Neural cell (in vitro differentiated cells): ENCODE results near the gene RAB11FIP3. TPM values are rescaled to one million over a fixed set of nuclear protein-coding genes. Genes with fewer than 3 reads are reported as not detected.
"Not testable (repeated sequence)": the region's sequence is repeated elsewhere in the genome, so short reads cannot be mapped to it uniquely, and the experiment has no call there.

Experiments
- H2AFZ ChIP-seq: fragments of 200-600, 300-800 bp; sonication (generic), shearing (Covaris generic); 2 replicates; pipeline ENCODE4 v1.6.0; 2014; ENCODE audit warnings: low read depth, mild to moderate bottlenecking, antibody characterized with exemption, low read length, moderate library complexity
- H3F3A ChIP-seq: fragments of 200-600 bp; shearing (Covaris generic); 2 replicates; pipeline ENCODE4 v1.6.1; 2016; ENCODE audit warnings: mild to moderate bottlenecking, moderate library complexity, mixed read lengths, antibody characterized with exemption, low read length; ENCODE audit not compliant: insufficient read depth, poor library complexity, severe bottlenecking
- H3K27ac ChIP-seq: fragments of 200-600, 300-800 bp; sonication (generic), shearing (Covaris generic); 2 replicates; pipeline ENCODE4 v1.5.1; 2014; ENCODE audit warnings: mild to moderate bottlenecking, low read length, moderate library complexity
- H3K27me3 ChIP-seq: fragments of 300-800, 200-600 bp; sonication (generic), shearing (Covaris generic); 2 replicates; pipeline ENCODE4 v1.6.0; 2014; ENCODE audit warnings: mild to moderate bottlenecking, low read depth, low read length, moderate library complexity; ENCODE audit not compliant: insufficient read depth
- H3K36me3 ChIP-seq: fragments of 300-800, 200-600 bp; sonication (generic), shearing (Covaris generic); 2 replicates; pipeline ENCODE4 v1.5.1; 2014; ENCODE audit warnings: mild to moderate bottlenecking, antibody characterized with exemption, low read length, moderate library complexity; ENCODE audit not compliant: insufficient read depth
- H3K4me2 ChIP-seq: fragments of 300-800, 200-600 bp; sonication (generic), shearing (Covaris generic); 2 replicates; pipeline ENCODE4 v1.6.0; 2014; ENCODE audit warnings: mild to moderate bottlenecking, low read length
- H3K4me3 ChIP-seq: fragments of 300-800, 200-600 bp; sonication (generic), shearing (Covaris generic); 2 replicates; pipeline ENCODE4 v1.5.1; 2014; ENCODE audit warnings: mild to moderate bottlenecking, low read length, moderate library complexity
- H3K79me2 ChIP-seq: fragments of 200-600 bp; shearing (Covaris generic); replicated peaks from 2 replicates; pipeline ENCODE4 v1.6.0; 2014; ENCODE audit warnings: mild to moderate bottlenecking, low read length, moderate library complexity; ENCODE audit not compliant: insufficient read depth
- H3K9ac ChIP-seq: fragments of 300-800, 200-600 bp; sonication (generic), shearing (Covaris generic); 2 replicates; pipeline ENCODE4 v1.6.1; 2016; ENCODE audit warnings: mild to moderate bottlenecking, low read length, mixed read lengths
- H3K9me2 ChIP-seq: fragments of 200-600 bp; shearing (Covaris generic); 2 replicates; pipeline ENCODE4 v1.6.1; 2016; ENCODE audit warnings: mild to moderate bottlenecking, low read length, mixed read lengths; ENCODE audit not compliant: insufficient read depth
- H3K9me3 ChIP-seq: fragments of 200-600, 300-800 bp; sonication (generic), shearing (Covaris generic); 2 replicates; pipeline ENCODE4 v1.6.1; 2016; ENCODE audit warnings: mild to moderate bottlenecking, mixed run types, low read length, moderate library complexity, mixed read lengths
- H4K20me1 ChIP-seq: fragments of 200-600 bp; shearing (Covaris generic); 2 replicates; pipeline ENCODE4 v1.6.1; 2016; ENCODE audit warnings: mild to moderate bottlenecking, mixed run types; ENCODE audit not compliant: insufficient read depth
- EP300 ChIP-seq: fragments of 450-650 bp; conservative IDR thresholded peaks from 2 replicates; pipeline ENCODE4 v1.6.1; 2014; ENCODE audit warnings: antibody characterized with exemption, mild to moderate bottlenecking, moderate library complexity; ENCODE audit not compliant: poor library complexity, severe bottlenecking
- EZH2 ChIP-seq: fragments of 200-600, 300-800 bp; shearing (Covaris generic), sonication (generic); IDR thresholded peaks from 2 replicates; pipeline ENCODE4 v1.6.1; 2014; ENCODE audit warnings: antibody characterized with exemption, low read length, borderline replicate concordance, mild to moderate bottlenecking; ENCODE audit not compliant: insufficient read depth, poor library complexity, severe bottlenecking
- MXI1 ChIP-seq: fragments of 450-650 bp; conservative IDR thresholded peaks from 2 replicates; pipeline ENCODE4 v1.6.1; 2014; ENCODE audit warnings: antibody characterized with exemption, mild to moderate bottlenecking; ENCODE audit not compliant: poor library complexity, severe bottlenecking
- POLR2AphosphoS5 ChIP-seq: IDR thresholded peaks from 2 replicates; pipeline ENCODE4 v1.6.1; 2012
- RAD21 ChIP-seq: fragments of 450-650 bp; conservative IDR thresholded peaks from 2 replicates; pipeline ENCODE4 v1.6.1; 2014; ENCODE audit warnings: antibody characterized with exemption, mild to moderate bottlenecking, moderate library complexity
- SMC3 ChIP-seq: fragments of 450-650 bp; conservative IDR thresholded peaks from 2 replicates; pipeline ENCODE4 v1.6.1; 2014; ENCODE audit warnings: antibody characterized with exemption, mild to moderate bottlenecking, moderate library complexity; ENCODE audit not compliant: poor library complexity
- TAF1 ChIP-seq: IDR thresholded peaks from 2 replicates; pipeline ENCODE4 v1.6.1; 2012; ENCODE audit warnings: low read depth
- polyA plus RNA-seq: library from polyadenylated mRNA; depleted of rRNA; stranded (reverse); fragments of >200 nt; gene quantifications from 2 replicates; pipeline ENCODE4 v1.2.3, GENCODE V29; 2014
- TF ChIP-seq, protein P1 (sequence below): fragments of 450-650 bp; IDR thresholded peaks from 2 replicates; pipeline ENCODE4 v1.5.1; 2014; ENCODE audit warnings: antibody characterized with exemption, mild to moderate bottlenecking, moderate library complexity; ENCODE audit not compliant: poor library complexity, severe bottlenecking
- TF ChIP-seq, protein P2 (sequence below): IDR thresholded peaks from 2 replicates; pipeline ENCODE4 v1.6.1; 2012; ENCODE audit warnings: borderline replicate concordance

RAB11FIP3 gene
- polyA plus RNA-seq, 1 donor from 2014 or later = 55.0 TPM

DNA sequence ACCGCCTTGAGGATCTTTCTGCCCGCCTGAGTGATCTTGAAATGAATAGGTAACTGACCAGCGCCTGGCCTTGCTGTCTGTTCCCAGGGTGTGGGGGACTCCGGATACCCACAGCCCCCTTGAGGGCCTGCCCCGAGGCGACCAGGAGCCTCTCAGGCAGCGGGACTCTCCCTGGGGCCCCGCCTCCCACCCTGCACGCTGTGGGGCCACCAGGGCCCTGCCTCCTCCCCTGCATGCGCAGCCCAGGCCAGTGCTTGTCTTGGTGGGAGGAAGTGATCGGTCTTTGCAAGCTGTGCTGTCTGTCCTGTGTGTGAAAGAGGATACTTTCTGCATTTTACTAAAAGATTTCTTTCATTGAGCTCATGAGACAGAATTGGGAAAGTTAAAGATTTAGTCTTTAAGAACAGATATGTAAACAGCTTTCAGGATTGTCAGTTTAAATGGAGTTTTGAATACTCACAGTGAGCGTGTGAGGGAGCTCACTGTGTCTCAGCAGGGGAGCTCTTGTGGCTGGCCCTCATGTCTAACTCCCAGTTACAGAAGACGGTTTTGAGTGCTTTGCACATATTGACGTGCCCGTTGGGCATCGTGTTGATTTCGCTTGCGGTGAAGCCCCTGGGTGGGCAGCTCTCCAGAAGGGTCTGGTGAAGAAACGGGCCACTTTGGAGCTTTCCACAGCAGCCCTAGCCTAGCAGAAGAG lies 65.9 kb downstream of the RAB11FIP3 start:
- H2AFZ ChIP-seq = no peak overlapping the region
- no peak overlapping the region for H3K27ac ChIP-seq
- no peak overlapping the region for H3K9ac ChIP-seq
- no peaks in the 10 kb centered on the region for H3K27me3 ChIP-seq
- H3K36me3 ChIP-seq = no peaks in the 10 kb centered on the region
- no peaks in the 10 kb centered on the region for H3K79me2 ChIP-seq
- H3K9me3 ChIP-seq = no peaks in the 10 kb centered on the region
- no peak overlapping the region for H3K4me3 ChIP-seq
- no peak for TF ChIP-seq TAF1
- TF ChIP-seq RAD21 = no peak
- TF ChIP-seq EZH2 = no peak
- no peak for TF ChIP-seq MXI1
- TF ChIP-seq, protein P1, sequence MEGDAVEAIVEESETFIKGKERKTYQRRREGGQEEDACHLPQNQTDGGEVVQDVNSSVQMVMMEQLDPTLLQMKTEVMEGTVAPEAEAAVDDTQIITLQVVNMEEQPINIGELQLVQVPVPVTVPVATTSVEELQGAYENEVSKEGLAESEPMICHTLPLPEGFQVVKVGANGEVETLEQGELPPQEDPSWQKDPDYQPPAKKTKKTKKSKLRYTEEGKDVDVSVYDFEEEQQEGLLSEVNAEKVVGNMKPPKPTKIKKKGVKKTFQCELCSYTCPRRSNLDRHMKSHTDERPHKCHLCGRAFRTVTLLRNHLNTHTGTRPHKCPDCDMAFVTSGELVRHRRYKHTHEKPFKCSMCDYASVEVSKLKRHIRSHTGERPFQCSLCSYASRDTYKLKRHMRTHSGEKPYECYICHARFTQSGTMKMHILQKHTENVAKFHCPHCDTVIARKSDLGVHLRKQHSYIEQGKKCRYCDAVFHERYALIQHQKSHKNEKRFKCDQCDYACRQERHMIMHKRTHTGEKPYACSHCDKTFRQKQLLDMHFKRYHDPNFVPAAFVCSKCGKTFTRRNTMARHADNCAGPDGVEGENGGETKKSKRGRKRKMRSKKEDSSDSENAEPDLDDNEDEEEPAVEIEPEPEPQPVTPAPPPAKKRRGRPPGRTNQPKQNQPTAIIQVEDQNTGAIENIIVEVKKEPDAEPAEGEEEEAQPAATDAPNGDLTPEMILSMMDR = no peak
- no peak for TF ChIP-seq SMC3
- TF ChIP-seq, protein P2, sequence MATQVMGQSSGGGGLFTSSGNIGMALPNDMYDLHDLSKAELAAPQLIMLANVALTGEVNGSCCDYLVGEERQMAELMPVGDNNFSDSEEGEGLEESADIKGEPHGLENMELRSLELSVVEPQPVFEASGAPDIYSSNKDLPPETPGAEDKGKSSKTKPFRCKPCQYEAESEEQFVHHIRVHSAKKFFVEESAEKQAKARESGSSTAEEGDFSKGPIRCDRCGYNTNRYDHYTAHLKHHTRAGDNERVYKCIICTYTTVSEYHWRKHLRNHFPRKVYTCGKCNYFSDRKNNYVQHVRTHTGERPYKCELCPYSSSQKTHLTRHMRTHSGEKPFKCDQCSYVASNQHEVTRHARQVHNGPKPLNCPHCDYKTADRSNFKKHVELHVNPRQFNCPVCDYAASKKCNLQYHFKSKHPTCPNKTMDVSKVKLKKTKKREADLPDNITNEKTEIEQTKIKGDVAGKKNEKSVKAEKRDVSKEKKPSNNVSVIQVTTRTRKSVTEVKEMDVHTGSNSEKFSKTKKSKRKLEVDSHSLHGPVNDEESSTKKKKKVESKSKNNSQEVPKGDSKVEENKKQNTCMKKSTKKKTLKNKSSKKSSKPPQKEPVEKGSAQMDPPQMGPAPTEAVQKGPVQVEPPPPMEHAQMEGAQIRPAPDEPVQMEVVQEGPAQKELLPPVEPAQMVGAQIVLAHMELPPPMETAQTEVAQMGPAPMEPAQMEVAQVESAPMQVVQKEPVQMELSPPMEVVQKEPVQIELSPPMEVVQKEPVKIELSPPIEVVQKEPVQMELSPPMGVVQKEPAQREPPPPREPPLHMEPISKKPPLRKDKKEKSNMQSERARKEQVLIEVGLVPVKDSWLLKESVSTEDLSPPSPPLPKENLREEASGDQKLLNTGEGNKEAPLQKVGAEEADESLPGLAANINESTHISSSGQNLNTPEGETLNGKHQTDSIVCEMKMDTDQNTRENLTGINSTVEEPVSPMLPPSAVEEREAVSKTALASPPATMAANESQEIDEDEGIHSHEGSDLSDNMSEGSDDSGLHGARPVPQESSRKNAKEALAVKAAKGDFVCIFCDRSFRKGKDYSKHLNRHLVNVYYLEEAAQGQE = no peak
- no peak for TF ChIP-seq POLR2AphosphoS5
- no peak for TF ChIP-seq EP300
- no peaks in the 10 kb centered on the region for H3K9me2 ChIP-seq
- H4K20me1 ChIP-seq = no peaks in the 10 kb centered on the region
- no peak overlapping the region for H3K4me2 ChIP-seq
- no peaks in the 10 kb centered on the region for H3F3A ChIP-seq

DNA sequence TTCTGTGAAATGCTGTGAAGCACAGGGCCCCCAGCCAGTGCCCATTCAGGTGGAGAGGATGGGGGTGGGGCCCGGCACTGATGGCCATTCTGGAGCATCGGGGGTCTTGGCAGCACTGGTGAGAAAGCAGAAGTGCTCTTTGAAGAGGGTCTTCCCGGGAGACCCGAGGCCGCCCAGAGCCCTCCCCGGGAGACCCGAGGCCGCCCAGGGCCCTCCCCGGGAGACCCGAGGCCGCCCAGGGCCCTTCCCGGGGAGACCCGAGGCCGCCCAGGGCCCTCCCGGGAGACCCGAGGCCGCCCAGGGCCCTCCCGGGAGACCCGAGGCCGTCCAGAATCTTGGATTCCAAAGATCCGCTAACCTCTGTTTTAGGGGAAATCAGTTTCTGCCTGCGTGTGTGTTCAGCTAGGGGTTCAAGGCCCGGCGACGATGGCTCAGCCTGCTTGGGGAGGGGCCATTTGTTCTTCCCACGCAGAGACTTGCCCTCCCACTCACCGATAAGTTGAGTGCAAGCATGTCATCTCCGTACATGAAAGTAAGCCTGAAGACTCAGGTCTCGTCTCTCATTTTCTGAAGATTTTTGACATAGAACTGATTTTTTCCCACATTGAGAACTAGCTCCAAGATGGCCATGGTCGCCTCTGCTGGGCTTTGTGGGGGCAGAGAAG lies 66.9 kb downstream of the RAB11FIP3 start:
- Histone ChIP-seq H3K4me3 (no peak overlapping the region), H3F3A (no peaks in the 10 kb centered on the region), H3K36me3 (no peaks in the 10 kb centered on the region), H4K20me1 (no peaks in the 10 kb centered on the region), H3K27me3 (no peaks in the 10 kb centered on the region), H3K4me2 (no peak overlapping the region), H3K9ac (no peak overlapping the region), H3K9me3 (no peaks in the 10 kb centered on the region), H3K79me2 (no peaks in the 10 kb centered on the region), H3K9me2 (no peaks in the 10 kb centered on the region), H3K27ac (no peak overlapping the region), H2AFZ (no peak overlapping the region)
- TF ChIP-seq, protein P2 = no peak
- TF ChIP-seq SMC3 (no peak), EZH2 (no peak), TAF1 (no peak), EP300 (no peak), RAD21 (no peak), MXI1 (no peak), POLR2AphosphoS5 (no peak)
- TF ChIP-seq, protein P1 = no peak

DNA sequence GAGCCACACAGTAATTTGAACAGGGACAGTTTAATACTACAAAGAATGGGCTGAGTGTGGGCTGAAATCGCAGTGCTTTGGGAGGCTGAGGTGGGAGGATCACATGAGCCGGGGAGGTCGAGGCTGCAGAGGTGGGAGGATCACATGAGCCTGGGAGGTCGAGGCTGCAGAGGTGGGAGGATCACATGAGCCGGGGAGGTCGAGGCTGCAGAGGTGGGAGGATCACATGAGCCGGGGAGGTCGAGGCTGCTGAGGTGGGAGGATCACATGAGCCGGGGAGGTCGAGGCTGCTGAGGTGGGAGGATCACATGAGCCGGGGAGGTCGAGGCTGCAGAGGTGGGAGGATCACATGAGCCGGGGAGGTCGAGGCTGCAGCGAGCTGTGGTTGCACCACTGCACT lies 69.2 kb downstream of the RAB11FIP3 start:
- not testable (repeated sequence) for H3K79me2 ChIP-seq, H4K20me1 ChIP-seq, H3K9ac ChIP-seq, H3K27me3 ChIP-seq, H3K27ac ChIP-seq, H3K36me3 ChIP-seq, H3F3A ChIP-seq, H3K4me3 ChIP-seq, H3K4me2 ChIP-seq, H3K9me3 ChIP-seq, H2AFZ ChIP-seq, H3K9me2 ChIP-seq
